Measurements from ENCODE around the gene ZNF710. TPM values are rescaled to one million over a fixed set of nuclear protein-coding genes. Genes with fewer than 3 reads are reported as not detected.

The ZNF710 gene
- total and polyA plus RNA-seq, 2 of the 13 experiments (the other 11 are each of a cell fraction or from before 2014, with no cell fraction given) = 4.7 to 20.6 TPM

GRCh38 chr15:90058308-90058707, 57.2 kb downstream of the ZNF710 start:
- 96% methylated on average over 4 of the region's 4 CpGs for WGBS (ENCODE audit: low lambda C conversion rate)
- CTCF ChIA-PET (ENCODE audit: low intra/inter-chr PET ratio, low total read pairs) = no interaction called here
- no peak overlapping the region for H2AFZ ChIP-seq (ENCODE audit: low read length)
- intact Hi-C loops (cut with micrococcal nuclease; ENCODE audit: unreplicated experiment) = no loop called here
- no peak overlapping the region for H3K4me2 ChIP-seq (ENCODE audit: low read depth, low read length)
- H3K27me3 ChIP-seq (ENCODE audit: control insufficient read depth in 1 of 2, insufficient read depth in 2 of 2, low read length in 2 of 2) = no peaks in the 10 kb centered on the region
- peaks cover 3% of the 10 kb centered on the region for H3K79me2 ChIP-seq (ENCODE audit: insufficient read depth, low read length)
- TF ChIP-seq ATM (IDR thresholded peaks at IDR 0.05; ENCODE audit: borderline replicate concordance) (no peak), ZNF687 (CRISPR knock-in tag; IDR thresholded peaks at IDR 0.05) (no peak)
- no peak overlapping the region for H3K27ac ChIP-seq (ENCODE audit: extremely low read length, insufficient read depth, low read length)
- no TSS peak for BruUV-seq (replicated peaks)
- ATAC-seq = no peak
- no peaks in the 10 kb centered on the region for H3K9me3 ChIP-seq (ENCODE audit: low read length)
- FAIRE-seq = no peak
- no peak overlapping the region for H3K4me3 ChIP-seq (replicated peaks in 1 of 3; ENCODE audit: insufficient read depth in 1 of 3, low read depth in 2 of 3, low read length in 3 of 3)
- no peak overlapping the region for H3K9ac ChIP-seq (ENCODE audit: insufficient read depth, low read depth, low read length)
- peaks cover 44% of the 10 kb centered on the region for H3K4me1 ChIP-seq (ENCODE audit: insufficient read depth, low read length)
- DNase-seq (ENCODE audit: low spot score) = no peak
- in situ Hi-C loops (cut with HindIII; ENCODE audit: extremely low pct_ligation_motif_present, low pct_unique_long_range_greater_than_20kb) = no loop called here
- H4K20me1 ChIP-seq (ENCODE audit: insufficient read depth, low read length) = peaks cover 13% of the 10 kb centered on the region
- no peaks in the 10 kb centered on the region for H3K36me3 ChIP-seq (replicated peaks in 1 of 2; ENCODE audit: control insufficient read depth in 1 of 2, insufficient read depth in 2 of 2, low read length in 2 of 2)
- POLR2A ChIA-PET = no interaction called here

- DNase-seq (ENCODE audit: low spot score) = no peak
- in situ Hi-C loops (cut with HindIII; ENCODE audit: extremely low pct_ligation_motif_present, low pct_unique_long_range_greater_than_20kb) = no loop called here
- Histone ChIP-seq H3K9me3 (ENCODE audit: low read length) (no peaks in the 10 kb centered on the region), H3K9ac (ENCODE audit: insufficient read depth, low read depth, low read length) (no peak overlapping the region), H3K4me1 (ENCODE audit: insufficient read depth, low read length) (peaks cover 39% of the 10 kb centered on the region), H3K4me2 (ENCODE audit: low read depth, low read length) (no peak overlapping the region), H3K4me3 (replicated peaks in 1 of 3; ENCODE audit: insufficient read depth in 1 of 3, low read depth in 2 of 3, low read length in 3 of 3) (no peak overlapping the region), H4K20me1 (ENCODE audit: insufficient read depth, low read length) (peaks cover 13% of the 10 kb centered on the region), H3K36me3 (replicated peaks in 1 of 2; ENCODE audit: control insufficient read depth in 1 of 2, insufficient read depth in 2 of 2, low read length in 2 of 2) (no peaks in the 10 kb centered on the region), H2AFZ (ENCODE audit: low read length) (no peak overlapping the region), H3K27me3 (ENCODE audit: control insufficient read depth in 1 of 2, insufficient read depth in 2 of 2, low read length in 2 of 2) (no peaks in the 10 kb centered on the region), H3K79me2 (ENCODE audit: insufficient read depth, low read length) (peaks cover 3% of the 10 kb centered on the region), H3K27ac (ENCODE audit: extremely low read length, insufficient read depth, low read length) (no peak overlapping the region)
- intact Hi-C loops (cut with micrococcal nuclease; ENCODE audit: unreplicated experiment) = no loop called here
- TF ChIP-seq IRF2 (CRISPR knock-in tag; IDR thresholded peaks at IDR 0.05) (no peak), ZNF564 (CRISPR knock-in tag; IDR thresholded peaks at IDR 0.05) (peak; percentile 78; the same call in 1 of the 2 replicates)
- ChIA-PET POLR2A (no interaction called here), CTCF (ENCODE audit: low intra/inter-chr PET ratio, low total read pairs) (no interaction called here)
- no peak for FAIRE-seq
- 98% methylated on average over 5 of the region's 5 CpGs for WGBS (ENCODE audit: low lambda C conversion rate)
- BruUV-seq (replicated peaks) = no TSS peak
- no peak for ATAC-seq
These were observed 57.7 kb downstream of the ZNF710 start for GRCh38 chr15:90058775-90059174.

Measured in HepG2 (cell line).